HG03159 (cell line): ENCODE results near the gene ZMIZ1.
A peak's percentile ranks its signal among the peaks of the same experiment; 100 is the strongest.
"Not testable (repeated sequence)": the region's sequence is repeated elsewhere in the genome, so short reads cannot be mapped to it uniquely, and the experiment has no call there.

Experiments
- ATAC-seq: cut with Tn5 transposase; IDR thresholded peaks from one replicate; pipeline ENCODE4 v1.9.1; 2021; ENCODE audit warnings: mild to moderate bottlenecking, moderate library complexity; ENCODE audit not compliant: unreplicated experiment

ZMIZ1 gene

DNA sequence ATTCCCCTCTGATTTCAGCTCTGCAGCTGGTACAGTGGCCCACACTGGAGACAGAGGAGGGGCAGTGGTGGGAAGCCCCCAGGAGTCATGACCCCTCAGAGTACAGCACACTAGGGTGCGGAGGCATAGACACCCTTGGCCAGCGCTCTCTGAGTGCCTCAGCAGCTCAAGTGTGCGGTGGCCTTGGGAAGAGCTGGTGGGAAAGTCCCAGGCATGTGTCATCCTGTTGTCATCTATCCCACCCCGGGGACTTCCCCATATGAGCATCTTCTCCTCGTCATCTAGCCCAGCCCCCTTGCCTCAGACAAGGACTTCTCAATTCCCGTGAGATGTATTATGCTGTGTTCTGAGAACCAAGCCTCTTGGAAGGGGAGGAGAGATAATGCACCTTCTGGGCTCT is 262.9 kb downstream of the ZMIZ1 start:
- peak; percentile 72 for ATAC-seq

GRCh38 chr10:79332610-79333315 is 264.0 kb downstream of the ZMIZ1 start:
- ATAC-seq, result not testable (repeated sequence)

GRCh38 chr10:79333513-79333912 is 264.7 kb downstream of the ZMIZ1 start:
- no peak for ATAC-seq

DNA sequence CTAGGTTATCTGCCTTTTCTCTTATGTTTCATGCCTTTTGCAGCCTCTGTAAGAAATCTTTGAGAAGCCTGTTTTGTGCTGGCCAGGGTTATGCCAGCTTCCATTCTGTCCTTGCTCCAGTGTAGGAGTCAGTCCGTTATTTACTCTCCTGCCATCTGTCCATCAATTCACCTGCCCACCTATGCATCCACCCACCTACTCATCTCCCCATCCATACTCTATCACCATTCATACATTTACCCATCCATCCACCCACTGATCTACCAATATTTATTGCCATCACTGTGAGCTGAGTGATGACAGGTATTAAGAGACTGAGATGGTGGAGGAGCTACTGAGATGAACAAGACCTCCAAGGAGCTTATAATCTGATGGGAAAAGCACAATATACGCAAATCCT is 265.8 kb downstream of the ZMIZ1 start:
- ATAC-seq, result no peak

GRCh38 chr10:79335094-79335469 is 266.3 kb downstream of the ZMIZ1 start:
- ATAC-seq, result no peak

DNA sequence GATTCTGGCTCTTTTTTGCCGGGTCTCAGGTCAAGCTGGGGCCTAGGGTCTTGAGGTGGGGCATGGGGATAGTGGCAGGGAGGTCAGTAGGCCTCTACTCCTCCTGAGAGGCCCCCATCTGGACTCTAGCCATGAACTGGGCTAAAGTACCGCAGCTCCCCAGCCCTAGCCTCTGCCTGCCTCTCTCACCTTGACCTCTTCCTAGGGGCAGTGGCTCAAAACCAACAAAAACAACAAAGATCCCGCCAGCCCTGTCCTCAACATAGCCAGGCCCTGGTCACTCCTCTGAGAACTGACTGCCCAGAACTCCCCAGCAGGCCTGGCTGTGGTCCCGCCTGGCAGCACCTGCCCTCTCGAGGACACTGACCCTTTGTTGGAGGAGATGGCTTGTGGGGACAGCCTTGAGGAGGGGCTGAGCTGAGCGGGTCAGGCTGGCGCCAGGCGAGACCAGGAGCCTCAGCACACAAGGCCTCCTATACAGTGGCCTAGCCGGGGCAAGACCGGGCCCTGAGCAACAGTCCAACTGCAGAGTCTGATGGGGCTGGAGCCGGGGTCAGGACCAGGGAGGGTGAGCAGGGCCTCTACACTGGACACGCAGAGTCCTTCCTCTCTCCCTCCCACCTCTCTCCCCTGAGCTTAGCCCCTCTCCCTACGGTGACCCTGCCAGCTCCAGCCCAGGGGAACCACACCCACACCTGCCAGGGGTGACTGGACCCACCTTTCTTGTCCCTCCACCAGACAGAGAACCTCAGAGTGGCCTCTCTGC is 266.9 kb downstream of the ZMIZ1 start:
- ATAC-seq, result no peak

DNA sequence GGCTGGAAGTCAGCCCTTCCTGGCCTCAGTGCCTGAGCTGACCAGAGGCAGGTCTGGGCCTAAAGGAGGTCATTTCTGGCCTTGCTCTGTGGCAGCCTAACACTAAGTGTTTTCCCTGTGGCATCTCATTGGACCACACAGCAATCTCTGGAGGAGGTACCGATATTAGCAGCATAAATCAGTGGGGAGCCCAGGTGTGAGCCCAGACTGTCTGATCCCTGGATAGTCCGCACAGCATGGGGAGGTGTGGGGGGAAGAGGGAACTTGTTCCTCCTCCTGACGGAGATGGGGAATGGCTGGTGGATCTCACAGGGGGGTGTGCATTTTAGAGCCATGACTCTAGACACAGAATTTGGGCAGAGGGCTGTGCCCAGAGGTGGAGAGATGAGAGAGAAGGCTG is 267.5 kb downstream of the ZMIZ1 start:
- no peak for ATAC-seq

- ATAC-seq, result no peak
Measured at GRCh38 chr10:79336739-79337138, 268.0 kb downstream of the ZMIZ1 start.

- ATAC-seq, result not testable (repeated sequence)
Measured at GRCh38 chr10:79337783-79338469, 269.2 kb downstream of the ZMIZ1 start.

DNA sequence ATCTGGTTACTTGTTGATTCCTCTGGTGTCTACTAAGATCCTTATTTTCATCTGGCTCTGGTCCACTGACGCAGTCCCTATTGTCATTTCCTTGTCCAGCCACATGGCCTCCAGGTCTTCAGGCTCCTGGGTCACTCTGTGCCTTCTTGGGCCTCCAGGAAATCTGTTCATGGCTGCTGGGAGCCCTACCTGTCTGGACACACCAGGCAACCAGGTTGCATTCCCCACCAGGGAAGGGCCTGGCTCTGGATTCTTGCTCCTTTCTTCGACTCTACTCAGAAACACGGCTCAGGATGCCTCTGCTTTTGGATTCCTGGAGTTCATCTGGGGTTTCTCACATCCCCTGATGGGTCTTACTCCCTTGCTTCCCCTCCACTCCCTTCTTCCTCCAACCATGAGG is 270.5 kb downstream of the ZMIZ1 start:
- ATAC-seq, result no peak

- no peak for ATAC-seq
Measured at GRCh38 chr10:79340646-79341244, 272.0 kb downstream of the ZMIZ1 start.

DNA sequence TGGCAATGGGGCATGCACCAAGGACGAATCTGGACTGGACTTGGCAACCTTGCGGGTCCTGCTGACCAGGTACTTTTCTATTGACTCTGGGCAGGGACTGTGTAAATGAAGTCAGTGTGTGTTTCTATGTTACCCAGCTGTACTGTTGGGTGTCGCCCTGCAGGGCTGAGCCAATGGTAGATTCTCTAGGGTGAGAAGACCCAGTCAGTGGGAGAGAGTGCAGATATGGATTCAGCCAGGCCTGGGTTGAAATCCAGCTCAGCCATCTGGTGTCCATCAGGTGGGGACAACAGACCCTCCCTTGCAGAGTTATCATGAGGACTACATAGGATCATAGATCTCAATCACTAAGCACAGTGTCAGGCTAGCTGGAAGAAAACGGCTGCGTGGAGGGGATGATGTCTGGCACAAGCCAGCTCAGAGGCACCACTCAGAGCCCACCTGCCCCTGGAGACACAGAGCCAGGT is 273.6 kb downstream of the ZMIZ1 start:
- no peak for ATAC-seq

GRCh38 chr10:79342811-79343561 is 274.2 kb downstream of the ZMIZ1 start:
- no peak for ATAC-seq

DNA sequence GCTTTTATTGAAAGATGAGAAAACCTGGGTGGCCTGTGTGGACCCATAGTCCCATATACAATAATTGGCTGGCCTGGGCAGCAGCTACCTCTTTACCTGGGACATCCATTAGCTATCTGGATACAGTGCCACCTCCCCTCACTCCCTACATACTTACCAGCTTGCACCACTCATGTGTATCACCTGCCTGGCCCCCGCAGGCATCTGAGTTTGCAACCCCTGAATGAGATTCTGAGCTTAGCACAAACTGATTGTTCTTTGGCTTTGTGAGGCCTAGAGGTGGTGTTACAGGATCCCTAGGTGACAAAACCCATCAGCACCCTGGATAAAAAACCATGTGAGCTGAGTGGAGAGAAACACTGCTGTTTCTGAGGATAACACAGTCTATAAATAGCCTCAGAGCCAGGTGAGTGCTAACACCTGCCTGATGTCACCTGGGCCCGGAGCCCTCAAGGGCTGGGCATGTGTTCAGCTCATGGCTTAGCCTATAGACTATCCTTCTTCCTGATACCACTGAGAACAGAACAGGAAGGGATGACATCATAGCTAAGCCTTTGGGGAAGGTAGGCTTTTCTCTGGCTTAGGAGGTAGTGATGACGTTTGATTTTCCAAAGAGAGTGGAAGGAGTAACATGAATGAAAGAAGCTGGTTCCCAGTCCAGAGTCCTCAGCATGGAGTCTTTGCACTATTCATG is 275.9 kb downstream of the ZMIZ1 start:
- no peak for ATAC-seq

GRCh38 chr10:79345241-79346011 is 276.7 kb downstream of the ZMIZ1 start:
- no peak for ATAC-seq

DNA sequence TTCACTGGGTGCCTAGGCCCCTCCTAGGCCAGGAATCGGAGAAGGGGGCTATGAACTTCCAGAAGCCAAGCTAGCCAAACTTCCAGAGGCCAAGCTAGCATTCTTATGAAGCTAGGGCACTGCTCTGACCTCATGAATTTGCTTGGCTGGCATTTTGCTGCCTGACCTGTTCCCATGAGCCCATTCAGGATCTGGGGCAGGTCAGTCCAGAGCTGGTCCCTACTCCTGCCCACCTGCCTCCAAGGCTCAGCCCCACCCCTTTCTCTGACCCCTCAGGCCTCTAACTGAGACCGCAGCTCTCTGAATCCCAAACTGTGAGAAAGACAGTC is 277.2 kb downstream of the ZMIZ1 start:
- ATAC-seq, result no peak

DNA sequence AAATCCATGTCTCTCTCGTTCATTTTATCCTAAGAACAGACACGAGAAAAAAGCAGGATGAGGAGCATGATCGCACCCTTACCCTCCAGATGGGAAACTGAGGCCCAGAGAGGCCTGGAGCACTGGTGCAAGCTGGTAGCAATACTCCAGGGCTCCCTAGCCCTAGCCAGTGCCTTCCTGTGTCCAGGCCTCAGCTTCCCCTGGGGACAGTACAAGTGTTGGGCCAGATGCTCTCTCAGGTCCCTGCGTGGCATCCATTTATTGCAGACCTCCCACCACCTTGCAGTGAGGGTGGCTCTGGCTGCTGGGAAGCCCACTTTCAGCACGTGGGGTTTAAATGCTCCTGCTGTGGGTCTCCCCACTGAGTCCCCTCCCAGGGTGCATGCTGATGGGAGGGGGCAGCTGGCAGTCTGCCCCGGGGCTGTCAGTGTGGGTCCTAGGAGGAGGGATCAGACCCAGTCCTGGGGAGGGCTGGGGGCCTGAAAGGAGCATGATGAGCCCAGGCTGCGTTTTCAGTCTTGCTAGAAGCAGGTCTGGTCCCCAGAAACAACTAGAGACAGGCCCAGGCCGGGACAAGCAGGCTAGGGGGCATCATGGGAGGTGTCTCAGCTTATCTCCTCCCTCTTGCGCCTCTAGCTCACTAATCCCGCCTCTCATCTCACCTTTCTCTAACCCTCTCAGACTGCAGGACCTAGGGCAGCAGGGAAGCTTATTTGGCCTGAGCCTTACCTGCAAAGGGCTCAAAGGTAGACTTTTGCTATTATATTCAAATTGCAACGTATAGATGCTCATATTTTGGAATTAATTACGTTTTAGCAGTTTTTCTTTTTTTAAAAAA is 277.8 kb downstream of the ZMIZ1 start:
- ATAC-seq, result no peak

- ATAC-seq, result peak; percentile 79
Measured at GRCh38 chr10:79347226-79347893, 278.6 kb downstream of the ZMIZ1 start, which contains the start of gene PPIF. PPIF (plus strand) TSS chr10:79347469; CDS start chr10:79347549, 80 bp downstream.
